SK-N-DZ (cell line): ENCODE measurements around the gene MGMT.

Experiments
- DNase-seq: peaks from one replicate; pipeline ENCODE4 v3.0.0-alpha.2; 2015; ENCODE audit warnings: low spot score

The MGMT gene

DNA sequence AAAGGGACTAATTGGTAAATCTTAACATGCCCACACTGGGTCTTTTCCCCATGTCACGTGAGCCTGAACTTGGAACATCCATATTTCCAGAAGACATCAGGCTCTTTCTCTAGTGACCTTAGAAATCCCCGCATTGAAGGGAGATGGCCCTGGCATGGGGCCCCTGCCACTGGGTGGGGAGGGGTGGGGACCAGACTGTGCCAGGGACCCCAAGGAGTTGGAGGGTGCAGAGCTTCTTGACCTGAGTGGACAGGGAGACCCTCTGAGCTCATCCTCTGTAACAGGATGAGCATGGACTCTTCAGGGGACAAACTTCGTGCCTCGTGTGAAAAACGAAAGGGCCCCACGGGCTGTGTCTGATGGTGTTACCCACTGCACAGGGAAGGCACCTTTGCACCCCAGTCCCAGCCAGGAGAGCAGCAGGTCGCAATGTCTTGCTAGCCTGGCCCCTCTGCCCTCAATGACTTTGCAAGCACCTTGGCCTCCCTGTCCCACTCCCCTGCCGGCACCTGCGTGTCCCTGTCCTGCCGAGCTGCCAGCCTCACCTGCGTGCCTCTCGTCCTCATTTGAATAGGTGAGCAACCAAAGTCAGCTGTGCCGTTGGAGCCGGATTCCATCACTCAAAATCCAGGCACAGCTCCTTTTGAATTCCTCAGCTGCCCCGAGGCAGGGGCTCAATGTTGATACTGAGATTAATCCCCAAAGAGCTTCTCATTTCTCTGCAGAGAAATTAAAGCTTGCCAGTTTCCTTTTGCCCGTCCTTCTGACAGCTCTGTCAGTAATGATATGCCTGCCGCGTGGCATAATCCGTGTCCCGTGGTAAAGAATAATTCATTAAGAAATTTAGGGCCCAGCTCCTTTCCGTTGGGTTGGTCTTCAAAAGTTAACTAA, 262.1 kb downstream of the MGMT start:
- DNase-seq, result no peak

DNA sequence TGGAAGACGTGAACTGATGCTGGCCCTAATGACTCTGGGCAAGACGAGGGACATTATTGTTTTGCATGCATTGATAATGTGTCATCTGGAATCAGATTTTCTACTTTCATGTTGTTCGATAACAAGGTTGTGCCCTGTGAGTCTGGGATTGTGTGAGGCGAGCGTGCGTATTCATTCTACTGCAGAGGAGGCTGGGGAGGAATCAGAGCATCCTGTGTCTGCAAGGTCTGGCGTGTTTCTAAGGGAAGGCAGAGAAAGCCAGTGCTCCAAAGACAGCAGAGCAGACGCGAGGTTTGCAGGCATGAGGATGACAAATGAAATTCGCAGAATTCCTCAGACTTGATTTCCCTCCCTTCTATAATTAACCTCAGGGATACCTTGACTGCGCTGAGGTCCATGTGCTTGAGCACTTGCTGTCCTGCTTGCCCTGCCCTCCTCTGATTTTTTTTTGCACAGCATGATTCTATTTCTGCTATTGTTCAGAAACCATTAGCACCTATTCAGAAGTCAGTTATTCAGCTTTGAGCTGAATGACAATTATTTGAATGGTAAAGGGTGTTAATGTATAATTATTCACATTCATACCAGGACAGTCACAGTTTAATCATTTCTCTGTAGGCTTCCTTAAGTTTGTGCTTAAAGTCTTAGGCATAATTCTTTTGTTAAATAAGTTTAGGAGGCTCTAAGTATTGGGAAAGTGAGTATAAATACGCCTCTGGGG, 263.4 kb downstream of the MGMT start:
- DNase-seq, result no peak

DNA sequence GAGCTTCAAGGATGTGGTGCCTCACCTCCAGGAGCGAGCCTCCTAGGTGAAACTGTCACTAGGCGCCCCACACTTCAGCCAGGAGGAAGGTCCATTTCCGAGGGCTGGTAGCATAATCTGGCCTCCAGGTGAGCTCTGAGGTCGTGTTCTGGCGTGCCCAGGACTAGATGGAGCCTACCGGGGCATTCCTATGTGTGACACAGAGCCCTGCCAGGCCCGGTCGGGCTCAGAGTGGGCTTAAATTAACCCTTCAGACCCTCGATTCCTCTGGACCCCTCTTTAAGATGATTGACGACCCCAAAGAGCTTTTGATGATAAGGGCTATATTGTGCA, 263.9 kb downstream of the MGMT start:
- no peak for DNase-seq

DNA sequence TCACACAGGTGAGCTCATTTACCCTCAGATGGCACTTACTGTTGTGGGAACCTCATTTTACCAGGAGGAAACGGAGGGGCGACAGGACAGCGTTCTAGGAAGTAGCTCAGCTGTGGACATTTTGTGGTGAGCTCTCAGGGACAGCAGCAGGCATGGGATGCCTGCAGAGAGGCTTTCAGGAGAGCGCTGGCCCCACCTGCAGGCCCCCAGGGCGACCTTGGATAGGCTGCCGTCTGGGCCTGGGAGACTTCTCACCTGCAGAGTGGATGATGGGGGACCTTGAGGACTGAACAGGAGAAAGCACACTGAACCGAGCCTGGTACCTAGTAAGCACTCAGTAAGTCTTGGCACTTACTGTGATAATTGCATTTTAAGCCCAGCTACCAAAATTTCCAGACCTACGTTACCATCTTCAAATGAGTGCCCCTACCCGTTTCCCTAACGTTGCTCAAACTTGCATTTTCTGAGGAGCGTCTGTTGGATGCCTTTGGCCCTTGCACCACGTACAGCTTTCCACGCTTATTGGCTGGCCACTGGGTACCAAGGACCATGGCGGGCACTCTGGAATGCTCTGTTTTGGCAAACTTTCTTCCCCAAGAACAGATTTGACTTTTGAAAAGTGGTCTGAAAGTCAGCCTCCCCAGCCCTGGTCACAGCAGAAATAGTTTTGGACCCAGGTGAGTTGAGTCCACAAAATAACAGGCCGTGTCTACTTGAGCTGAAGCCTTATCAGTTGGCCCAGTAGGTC, 273.7 kb downstream of the MGMT start:
- DNase-seq, result no peak

DNA sequence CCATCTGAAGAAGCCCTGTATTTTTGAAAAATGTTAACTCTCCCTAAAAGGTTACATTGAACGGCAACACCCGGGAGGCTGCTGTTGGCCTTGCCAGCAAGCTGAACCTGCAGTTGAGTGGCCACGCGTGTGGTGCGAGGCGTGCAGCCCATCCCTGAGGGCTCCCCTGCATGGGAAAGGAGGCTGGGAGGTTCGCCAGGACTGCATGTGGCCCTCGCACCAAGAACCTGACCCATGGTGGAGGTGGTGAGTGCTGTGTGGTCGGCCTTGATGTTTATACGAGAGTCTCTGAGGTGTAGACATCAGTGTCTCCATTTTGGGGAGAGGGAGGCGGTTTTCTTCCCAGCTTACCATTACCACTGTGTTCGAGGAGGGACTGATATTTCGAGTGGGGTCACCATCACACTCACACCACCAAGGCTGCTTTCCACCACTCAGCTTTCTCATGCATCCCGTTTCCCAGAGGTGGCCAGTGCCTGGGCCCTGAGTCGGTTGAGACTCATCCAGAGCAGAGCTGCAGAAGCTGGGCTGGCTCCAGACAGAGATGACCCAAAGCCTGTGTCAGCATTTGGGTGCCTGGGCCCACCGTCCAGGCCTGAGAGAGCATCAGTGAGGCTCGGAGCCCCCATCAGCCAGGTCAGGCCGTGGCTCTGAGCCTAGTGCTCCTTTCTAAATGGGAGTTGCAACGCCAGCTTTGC, 274.4 kb downstream of the MGMT start:
- DNase-seq, result no peak

DNA sequence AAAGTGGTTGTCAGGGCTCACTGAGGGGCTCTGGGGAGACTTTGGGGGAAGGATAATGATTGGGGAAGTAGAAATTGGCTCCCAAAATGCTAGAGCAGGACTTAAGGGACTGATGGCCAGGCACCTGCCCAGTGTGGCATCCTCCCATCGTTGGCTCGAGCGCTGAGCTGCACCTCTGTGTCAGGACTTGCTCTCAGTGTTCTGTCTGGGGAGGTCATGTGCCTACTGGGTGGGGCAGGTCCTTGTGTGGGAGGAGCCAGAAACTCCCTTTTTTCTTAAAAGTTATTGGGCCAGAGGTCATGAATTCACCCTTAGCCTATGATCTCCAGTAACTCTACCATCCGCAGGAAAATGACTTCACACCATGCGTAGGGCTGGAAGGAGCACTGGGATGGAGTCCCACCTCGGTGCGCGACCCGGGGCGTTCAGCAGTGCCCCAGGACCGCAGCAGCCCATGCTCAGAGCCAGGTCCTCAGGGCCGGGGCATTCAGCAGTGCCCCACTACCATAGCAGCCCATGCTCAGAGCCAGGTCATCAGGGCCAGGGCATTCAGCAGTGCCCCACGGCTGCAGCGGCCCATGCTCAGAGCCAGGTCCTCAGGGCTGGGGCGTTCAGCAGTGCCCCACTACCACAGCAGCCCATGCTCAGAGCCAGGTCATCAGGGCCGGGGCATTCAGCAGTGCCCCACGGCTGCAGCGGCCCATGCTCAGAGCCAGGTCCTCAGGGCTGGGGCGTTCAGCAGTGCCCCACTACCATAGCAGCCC, 275.1 kb downstream of the MGMT start:
- DNase-seq, result no peak

DNA sequence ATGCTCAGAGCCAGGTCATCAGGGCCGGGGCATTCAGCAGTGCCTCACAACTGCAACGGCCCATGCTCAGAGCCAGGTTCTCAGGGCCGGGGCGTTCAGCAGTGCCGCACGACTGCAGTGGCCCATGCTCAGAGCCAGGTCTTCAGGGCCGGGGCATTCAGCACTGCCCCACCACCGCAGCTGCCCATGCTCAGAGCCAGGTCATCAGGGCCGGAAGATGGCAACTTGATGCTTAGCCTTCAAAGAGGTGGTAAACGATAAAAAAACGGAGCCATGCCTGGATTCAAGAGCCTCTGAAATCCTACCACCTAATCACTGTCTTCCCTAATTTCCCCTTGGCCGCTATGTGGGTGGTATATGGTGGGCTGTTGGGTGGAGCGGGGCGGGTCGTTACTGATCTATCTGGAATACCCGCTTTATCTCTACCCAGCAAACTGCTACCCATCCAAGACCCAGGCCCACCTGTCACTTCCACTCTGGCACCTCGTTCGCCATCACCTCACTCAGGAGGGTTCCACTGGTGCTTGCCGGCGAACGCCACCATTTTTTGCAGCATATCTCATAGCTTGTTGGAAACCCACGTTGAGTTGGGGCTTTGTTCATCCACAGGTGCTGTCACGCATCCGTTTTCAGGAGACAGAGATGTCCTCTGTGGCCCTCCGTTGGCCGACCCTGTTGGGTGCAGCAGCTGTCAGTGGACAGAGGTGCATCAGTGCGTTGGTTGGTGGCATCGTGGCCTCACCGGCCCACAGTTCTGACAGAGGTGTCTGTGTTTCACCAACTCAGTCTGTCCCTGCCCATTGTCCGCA, 275.9 kb downstream of the MGMT start:
- DNase-seq, result no peak

DNA sequence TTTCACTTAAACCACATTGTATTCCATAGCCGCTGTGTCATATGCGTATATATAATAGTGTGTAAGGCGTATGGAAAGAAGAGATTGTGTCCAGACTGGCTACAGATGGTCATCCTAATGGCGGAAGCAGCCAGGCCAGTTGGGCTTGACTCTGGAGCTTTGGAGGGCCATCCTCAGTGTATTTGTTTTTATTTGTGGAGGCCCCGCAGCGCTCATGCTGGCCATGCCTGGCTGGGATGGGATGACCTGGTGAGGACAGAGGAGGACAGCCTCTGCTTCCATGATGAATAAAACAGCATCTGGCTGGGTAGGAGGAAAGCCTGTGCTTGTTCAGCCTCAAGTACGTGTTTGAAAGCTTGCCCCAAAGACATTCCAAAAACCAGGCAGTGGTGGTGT, 276.7 kb downstream of the MGMT start:
- no peak for DNase-seq

DNA sequence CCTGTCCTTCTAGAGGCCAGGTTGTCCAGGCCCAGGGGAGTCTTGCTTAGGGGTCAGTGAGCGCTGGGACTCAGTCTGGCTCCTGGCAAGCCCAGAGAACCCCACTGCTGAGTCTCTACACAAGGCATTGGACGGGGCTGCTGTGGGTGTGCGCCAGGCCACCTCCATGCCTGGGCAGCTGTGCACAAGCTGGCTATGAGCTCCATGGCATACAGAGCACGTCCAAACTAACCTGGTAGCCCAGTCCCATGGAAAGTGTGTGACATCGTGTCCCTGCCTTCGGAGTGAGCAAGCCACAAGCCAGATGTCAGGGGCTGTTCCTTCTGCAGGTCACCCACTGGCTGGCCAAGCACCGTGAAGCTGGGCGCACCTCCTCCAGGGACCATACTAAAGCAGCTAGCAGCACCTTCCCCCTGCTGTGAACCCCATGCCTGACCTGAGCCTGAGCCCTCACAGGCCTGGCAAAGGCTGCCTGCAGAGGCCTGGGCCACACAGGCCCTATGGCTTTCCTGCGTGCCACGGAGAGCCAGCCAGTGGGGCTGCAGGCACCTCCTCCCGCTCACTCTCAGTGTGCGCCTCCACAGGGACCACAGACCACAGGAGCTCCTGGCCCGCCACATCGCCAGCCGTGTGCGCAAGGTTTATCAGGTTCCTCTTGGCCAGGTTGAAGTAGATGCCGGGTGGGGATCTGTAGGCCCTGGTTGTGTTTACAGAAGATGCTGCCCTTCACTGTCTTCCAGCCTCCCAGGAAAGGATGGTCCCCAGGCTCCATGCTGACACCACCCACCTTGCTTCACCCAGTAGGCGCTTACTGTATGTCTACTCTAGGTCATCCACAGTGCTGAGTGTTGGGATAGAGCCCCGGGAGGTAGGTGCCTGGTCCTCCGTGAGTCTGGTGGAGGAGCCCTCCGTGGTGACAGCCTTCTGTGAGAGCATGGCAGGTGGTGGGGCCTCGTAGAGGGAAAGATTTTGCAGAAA, 277.4 kb downstream of the MGMT start:
- no peak for DNase-seq

DNA sequence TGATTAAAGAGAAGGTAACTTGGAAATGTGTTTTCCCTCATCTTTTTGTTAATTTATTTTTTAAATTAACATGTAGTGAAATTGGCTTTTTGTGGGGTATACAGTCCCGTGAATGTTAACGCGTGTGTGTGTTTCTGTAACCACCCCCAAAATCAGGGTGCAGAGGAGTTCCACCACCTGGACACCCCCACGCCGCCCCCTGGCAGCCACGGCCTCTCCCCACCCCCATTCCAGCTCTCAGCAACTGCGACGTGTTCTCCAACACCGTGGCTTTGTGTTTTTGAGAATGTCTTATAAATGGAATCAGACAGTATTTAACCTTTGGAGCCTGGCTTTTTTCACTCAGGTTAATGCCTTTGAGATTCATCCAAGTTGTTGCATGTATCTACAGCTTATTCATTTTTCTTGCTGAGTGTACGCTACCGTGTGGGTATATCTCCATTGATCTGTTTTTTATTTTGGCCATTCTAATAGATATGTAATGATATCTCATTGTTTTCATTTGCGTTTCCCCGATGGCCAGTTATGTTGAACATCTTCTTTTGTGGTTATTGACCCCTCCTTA, 278.2 kb downstream of the MGMT start:
- no peak for DNase-seq

DNA sequence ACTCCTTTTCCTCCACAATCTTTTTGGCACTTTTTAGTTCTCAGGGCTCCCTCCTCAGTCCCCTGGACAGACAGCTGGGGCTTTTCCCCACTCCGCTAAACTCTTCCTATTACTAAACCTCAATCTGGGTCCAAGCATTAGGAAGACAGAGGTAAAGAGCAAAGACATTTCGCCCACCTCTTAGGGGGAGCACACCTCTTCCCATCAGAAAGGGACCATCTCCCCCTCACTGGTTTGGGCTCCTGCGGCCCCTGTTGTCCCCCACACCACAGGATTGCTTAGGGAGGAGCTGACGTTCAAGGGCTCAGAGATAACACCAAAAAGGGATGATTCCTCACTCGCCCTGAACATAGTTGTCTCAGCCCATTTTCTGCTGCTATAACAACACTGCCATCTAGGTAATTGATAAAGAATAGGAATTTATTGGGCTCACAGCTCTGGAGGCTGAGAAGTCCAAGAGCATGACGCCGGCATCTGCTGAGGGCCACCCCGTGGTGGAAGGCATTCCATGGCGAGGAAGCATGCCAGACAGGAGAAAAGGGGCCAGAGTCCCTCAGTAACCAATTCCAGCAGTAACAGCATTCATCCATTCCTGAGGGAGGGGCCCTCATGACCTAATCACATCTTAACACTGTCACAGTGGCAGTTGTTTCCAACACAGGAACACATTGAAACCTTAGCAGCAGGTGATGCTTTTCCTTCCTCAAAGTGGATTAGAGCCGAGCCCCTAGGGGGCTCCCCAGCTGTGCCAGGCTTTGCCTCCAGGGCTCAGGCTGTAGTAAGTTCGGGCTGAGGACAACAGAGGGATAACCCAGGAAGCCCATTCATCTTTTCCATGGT, 287.4 kb downstream of the MGMT start:
- DNase-seq, result no peak

DNA sequence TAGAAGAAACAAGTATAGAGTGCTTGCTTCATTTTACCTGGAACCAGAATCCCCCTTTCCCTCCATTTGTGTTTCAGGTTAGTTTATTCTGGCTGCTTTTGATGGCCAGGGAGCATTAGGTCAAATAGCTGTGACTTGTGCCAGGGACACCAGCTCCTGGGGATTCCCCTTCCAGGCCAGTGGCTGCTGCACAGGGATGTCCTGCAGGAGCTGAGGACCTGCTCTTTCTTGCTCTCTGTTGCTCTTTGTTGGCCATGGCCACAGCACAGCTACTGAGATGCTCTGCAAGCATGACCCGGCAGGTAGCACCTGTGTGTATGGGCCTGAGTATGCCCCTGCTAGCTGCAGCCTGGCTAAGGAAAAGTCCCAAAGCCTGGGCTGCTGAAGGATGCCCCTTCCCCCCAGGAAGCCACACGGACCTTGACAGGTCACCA, 288.1 kb downstream of the MGMT start:
- DNase-seq, result no peak

DNA sequence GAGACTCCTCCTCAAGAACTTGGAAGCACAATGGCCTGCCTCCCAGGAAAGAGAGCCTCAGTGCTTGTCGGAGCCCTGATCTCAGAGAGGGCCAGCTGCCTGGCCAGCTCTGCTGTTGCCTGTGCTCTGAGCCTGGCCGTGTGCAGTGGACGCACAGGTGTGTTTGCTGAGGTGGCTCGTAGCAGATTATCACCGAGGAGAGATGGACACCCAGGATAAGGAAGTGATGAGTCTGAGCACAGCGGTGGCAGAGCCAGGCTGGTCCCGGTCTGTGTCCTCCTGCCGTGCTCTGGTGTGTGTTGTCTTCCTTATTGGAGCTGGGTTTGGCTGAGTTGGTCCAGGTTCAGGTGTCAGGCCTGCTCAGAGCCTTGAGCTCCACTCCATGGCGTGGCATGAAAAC, 288.6 kb downstream of the MGMT start:
- no peak for DNase-seq

DNA sequence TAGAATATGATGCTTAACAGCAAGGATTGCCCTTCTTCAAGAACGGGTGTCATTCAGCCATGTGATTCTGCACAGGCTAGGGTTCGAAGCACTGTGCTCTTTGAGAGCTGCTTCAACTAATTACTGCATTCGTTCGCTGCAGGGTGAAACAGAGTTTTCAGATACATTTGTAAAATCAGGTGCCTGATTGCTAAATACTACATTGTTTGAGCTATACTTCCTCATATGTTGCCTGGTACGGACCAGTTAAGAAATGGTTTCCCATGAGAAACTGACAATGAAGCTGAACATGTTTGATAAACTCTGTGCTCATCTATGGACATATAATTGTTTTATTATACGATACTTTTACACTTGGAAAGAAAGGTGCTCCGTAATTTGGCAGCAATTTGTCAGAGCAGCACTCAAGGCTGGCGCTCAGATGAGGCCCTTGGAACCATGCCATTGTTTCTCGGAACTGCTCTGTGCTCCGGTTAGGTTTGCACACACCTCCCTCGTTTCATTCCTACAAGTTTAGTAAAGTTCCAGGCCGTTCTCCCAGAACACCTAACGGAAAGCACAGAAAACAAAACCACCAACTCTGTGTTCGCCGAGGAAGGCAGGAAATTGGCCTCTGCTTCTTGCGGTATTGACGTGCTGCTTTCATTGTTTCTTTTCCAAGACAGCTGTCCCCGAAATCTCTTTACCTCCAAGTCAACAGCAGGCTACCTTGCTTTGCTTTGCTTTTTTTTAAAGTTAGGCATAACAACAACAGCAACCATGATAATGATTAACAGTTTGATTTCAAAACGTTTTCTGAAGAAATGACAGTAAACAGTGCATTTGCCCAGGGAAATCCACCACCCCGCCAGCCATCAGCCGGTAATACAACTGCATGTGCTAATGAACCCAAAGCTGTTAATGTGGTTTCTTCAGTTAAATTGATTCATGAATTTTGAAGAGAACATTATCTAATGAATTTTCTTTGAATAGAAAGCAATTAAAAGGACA, 290.2 kb downstream of the MGMT start:
- DNase-seq, result no peak

DNA sequence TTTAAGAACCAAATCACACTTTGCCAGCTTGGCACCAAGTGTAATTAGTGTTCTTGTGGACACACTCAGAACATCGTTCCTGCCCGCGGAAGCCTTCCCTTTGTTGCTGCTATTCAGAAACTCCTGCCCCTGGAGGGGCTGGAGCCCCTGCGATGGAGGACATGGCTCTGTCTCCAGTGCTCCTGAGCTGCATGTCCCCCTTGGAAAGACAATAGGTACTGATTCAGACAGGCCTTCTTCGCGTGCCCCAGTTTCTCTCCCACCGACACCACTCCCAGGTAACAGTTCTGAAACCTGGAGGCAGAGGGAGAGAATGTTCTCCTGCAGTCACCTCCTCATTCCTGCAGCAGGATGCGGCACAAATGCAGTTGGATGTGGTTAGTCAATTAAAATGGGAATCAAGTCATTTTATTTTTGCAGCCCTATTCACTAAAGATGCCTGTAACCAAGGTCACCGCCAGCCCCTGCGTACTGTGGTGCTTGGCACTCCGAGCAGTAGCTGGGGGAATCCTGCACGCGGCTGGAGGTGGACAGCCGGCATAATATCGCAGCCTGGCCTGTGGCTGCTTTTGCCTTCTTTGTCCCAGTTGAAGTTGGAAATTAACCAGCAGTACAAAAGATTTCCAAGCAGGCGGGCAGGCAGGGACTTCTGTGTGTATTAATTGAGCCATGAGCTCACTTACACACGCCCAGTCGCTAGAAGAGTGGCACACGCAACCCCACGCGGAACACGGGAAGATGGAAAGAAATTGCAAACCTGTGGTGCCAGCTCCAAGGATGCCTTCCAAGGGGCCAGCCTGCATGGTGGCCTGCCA, 291.4 kb downstream of the MGMT start:
- no peak for DNase-seq
